Brain microvascular endothelial cell (primary cell): ENCODE data around the gene C1orf210.

Source experiments
- DNase-seq: peaks from one replicate; pipeline ENCODE4 v3.0.0-alpha.2; 2020
- H3K27ac ChIP-seq: fragments of 250-450 bp; sonication (Bioruptor Pico); 2 replicates; pipeline ENCODE4 v1.5.1; 2020; ENCODE audit warnings: mild to moderate bottlenecking, moderate library complexity
- H3K27me3 ChIP-seq: fragments of 250-450 bp; sonication (Bioruptor Pico); replicated peaks from 2 replicates; pipeline ENCODE4 v1.5.1; 2020; ENCODE audit warnings: mild to moderate bottlenecking
- H3K36me3 ChIP-seq: fragments of 250-450 bp; sonication (Bioruptor Pico); replicated peaks from 2 replicates; pipeline ENCODE4 v1.5.1; 2020; ENCODE audit warnings: mild to moderate bottlenecking
- H3K4me3 ChIP-seq: 2 replicates; pipeline ENCODE4 v1.5.1; 2011; ENCODE audit warnings: low read depth, mild to moderate bottlenecking, control low read depth, low read length, moderate library complexity
- in situ Hi-C: cut with HindIII; loops from 2 replicates; pipeline ENCODE4 v1.10.0; 2017; ENCODE audit warnings: low sequenced_read_pairs, low pct_ligation_motif_present
- TF ChIP-seq, protein P1 (sequence below): IDR thresholded peaks from 2 replicates; pipeline ENCODE4 v1.5.1; 2011; ENCODE audit warnings: low read depth, mild to moderate bottlenecking, moderate library complexity, low read length, control low read depth, inconsistent platforms; ENCODE audit errors: missing control alignments

The C1orf210 gene

DNA sequence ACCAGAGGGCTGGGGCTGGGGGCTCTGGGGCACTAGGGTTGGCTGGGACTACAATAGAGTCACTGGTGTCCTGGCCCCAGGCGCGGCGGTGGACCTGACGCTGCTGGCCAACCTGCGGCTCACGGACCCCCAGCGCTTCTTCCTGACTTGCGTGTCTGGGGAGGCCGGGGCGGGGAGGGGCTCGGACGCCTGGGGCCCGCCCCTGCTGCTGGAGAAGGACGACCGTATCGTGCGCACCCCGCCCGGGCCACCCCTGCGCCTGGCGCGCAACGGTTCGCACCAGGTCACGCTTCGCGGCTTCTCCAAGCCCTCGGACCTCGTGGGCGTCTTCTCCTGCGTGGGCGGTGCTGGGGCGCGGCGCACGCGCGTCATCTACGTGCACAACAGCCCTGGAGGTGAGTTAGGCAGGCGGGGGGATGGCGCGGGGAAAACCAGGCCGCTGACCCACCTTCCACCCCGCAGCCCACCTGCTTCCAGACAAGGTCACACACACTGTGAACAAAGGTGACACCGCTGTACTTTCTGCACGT, 19.5 kb upstream of the C1orf210 start:
- no peak overlapping the region for H3K27ac ChIP-seq
- no peaks in the 10 kb centered on the region for H3K27me3 ChIP-seq
- in situ Hi-C loops = no loop called here
- TF ChIP-seq, protein P1, sequence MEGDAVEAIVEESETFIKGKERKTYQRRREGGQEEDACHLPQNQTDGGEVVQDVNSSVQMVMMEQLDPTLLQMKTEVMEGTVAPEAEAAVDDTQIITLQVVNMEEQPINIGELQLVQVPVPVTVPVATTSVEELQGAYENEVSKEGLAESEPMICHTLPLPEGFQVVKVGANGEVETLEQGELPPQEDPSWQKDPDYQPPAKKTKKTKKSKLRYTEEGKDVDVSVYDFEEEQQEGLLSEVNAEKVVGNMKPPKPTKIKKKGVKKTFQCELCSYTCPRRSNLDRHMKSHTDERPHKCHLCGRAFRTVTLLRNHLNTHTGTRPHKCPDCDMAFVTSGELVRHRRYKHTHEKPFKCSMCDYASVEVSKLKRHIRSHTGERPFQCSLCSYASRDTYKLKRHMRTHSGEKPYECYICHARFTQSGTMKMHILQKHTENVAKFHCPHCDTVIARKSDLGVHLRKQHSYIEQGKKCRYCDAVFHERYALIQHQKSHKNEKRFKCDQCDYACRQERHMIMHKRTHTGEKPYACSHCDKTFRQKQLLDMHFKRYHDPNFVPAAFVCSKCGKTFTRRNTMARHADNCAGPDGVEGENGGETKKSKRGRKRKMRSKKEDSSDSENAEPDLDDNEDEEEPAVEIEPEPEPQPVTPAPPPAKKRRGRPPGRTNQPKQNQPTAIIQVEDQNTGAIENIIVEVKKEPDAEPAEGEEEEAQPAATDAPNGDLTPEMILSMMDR = no peak
- H3K36me3 ChIP-seq = no peaks in the 10 kb centered on the region
- no peak for DNase-seq
- no peak overlapping the region for H3K4me3 ChIP-seq

DNA sequence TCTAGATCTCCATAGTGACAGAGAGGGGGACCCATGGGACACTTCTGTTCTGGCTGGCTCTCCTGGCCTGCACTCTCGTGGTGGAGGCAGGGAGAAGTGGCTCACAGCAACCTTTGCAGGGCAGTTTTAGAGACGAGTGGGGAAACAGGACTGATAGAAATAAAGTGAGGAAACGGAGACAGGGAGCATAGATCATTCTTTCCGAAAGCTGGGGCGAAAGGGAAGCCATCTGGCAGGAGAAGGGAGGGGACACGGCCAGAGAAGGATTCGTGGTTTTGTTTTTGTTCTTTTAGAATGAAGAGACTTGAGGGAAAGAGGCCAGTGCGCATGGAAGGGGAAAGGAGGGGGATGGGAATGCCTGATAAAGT, 18.9 kb upstream of the C1orf210 start:
- DNase-seq = no peak
- Histone ChIP-seq H3K27ac (no peak overlapping the region), H3K36me3 (no peaks in the 10 kb centered on the region), H3K27me3 (no peaks in the 10 kb centered on the region), H3K4me3 (no peak overlapping the region)
- TF ChIP-seq, protein P1 = no peak
- in situ Hi-C loops = no loop called here

DNA sequence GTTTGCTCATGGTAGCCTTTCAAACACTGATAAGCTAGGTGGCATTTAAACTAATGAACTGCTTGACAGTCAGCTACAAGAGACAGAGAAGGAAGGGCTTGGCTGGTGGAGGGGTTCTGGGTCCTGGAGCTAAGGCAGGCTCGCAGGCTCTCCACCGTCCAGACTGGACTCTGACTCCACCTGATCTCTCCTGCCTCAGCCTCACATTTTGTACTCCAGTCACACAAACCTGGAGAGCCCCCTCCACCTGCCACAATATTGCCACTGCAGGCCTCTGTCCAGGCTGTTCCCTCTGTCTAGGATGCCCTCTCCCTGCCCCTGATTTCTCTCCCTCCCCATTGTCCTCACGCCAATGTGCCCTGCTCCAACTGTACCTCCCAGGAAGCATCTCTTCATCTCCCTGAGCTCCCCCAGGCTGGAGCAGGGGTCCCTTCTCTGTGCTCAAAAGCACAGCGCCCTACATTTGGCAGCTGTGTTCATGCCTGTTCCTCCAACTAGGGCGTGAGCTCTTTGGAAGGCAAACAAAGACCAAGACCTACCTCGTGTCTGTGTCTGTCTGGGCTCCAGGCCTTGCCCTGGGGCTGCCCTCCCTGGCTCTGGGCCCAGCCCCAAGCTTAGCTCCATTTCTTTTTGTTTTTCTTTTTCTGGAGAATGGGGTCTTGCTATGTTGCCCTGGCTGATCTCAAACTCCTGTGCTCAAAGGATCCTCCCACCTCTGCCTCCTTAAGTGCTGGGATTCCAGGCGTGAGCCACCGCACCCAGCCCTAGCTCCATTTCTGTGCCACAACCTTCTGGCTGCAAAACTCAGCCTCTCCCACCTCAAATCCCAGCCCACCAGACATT, 18.3 kb upstream of the C1orf210 start:
- no peak overlapping the region for H3K4me3 ChIP-seq
- H3K36me3 ChIP-seq = no peaks in the 10 kb centered on the region
- H3K27me3 ChIP-seq = no peaks in the 10 kb centered on the region
- DNase-seq = no peak
- H3K27ac ChIP-seq = no peak overlapping the region
- TF ChIP-seq, protein P1 = no peak
- in situ Hi-C loops = no loop called here

DNA sequence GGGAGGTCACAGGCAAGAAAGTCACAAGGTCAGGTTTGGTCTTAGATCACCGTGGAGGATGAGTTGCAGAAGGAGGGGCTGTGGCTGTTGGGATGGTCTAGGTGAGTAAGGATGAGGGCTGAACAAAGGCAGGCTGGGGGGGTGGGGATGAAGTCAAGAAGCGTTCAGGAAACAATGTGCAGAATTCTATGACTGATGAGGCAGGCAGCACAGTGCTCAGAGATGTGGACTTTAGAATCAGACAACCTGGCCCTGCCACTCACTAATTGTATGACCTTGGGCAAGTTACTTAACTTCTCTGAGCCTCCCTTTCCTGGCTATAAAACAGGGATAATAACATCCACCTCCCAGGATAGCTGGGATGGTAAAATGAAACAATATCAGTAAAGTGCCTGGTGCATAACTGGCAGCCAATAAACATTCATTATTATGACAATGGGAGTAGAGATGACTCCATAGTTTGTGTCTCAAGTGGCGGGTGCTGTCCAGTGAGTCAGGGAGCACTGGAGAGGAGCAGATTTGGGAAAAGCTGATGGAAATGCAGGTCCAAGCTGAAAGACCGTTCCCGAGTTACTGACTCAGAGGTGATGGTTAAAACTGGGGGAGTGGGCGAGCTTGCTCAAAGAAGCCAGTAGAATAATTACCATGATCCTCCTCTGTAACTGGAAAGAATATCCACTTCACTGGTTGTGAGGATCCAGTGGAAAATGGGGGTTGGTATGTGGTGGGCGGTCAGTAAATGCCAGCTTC, 17.5 kb upstream of the C1orf210 start:
- Histone ChIP-seq H3K27ac (no peak overlapping the region), H3K27me3 (no peaks in the 10 kb centered on the region), H3K4me3 (no peak overlapping the region), H3K36me3 (no peaks in the 10 kb centered on the region)
- no peak for DNase-seq
- TF ChIP-seq, protein P1 = no peak
- in situ Hi-C loops = no loop called here

DNA sequence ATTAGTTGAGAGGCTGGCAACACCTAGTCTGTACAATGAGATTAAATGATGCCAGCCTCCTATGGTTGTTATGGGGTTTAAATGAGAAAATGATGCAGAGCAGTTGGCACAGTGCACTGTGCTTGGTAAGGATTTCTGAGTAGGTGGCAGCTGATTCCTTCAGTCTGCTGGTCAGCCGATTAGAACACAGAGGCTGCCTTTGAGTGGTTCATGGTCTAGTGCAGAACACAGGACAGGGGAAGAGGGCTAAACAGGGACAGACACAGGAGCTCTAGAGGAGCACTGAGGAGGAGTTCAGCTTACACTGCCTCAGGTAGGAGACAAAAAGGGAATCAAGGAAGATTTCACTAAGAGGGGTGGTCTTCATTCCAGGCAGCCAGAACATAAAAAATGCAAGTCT, 16.8 kb upstream of the C1orf210 start:
- Histone ChIP-seq H3K4me3 (no peak overlapping the region), H3K36me3 (no peaks in the 10 kb centered on the region), H3K27ac (no peak overlapping the region), H3K27me3 (no peaks in the 10 kb centered on the region)
- in situ Hi-C loops = no loop called here
- TF ChIP-seq, protein P1 = no peak
- no peak for DNase-seq
